Lower leg skin (tissue), 3 donors: ENCODE data around the gene IFNGR2.

Experiments
- CTCF ChIP-seq, 3 donors: fragments of 450-650 bp; IDR thresholded peaks; one replicate each; pipeline ENCODE4 v1.5.1; 2016; ENCODE audit warnings: antibody characterized with exemption in 3 of 3, mild to moderate bottlenecking in 3 of 3, moderate library complexity in 2 of 3
- POLR2A ChIP-seq, 2 donors: fragments of 450-650 bp; IDR thresholded peaks; one replicate each; pipeline ENCODE4 v1.6.1; 2016 to 2017; ENCODE audit warnings: antibody characterized with exemption in 2 of 2, mild to moderate bottlenecking in 1 of 2, moderate library complexity in 1 of 2

- TF ChIP-seq CTCF (IDR thresholded peaks at IDR 0.05) (no peak), POLR2A (IDR thresholded peaks at IDR 0.05) (no peak)
Observed at GRCh38 chr21:33480481-33481103, 77.4 kb downstream of the IFNGR2 start.
